Measurements from ENCODE around the gene HSD3B7.

HSD3B7 gene

DNA sequence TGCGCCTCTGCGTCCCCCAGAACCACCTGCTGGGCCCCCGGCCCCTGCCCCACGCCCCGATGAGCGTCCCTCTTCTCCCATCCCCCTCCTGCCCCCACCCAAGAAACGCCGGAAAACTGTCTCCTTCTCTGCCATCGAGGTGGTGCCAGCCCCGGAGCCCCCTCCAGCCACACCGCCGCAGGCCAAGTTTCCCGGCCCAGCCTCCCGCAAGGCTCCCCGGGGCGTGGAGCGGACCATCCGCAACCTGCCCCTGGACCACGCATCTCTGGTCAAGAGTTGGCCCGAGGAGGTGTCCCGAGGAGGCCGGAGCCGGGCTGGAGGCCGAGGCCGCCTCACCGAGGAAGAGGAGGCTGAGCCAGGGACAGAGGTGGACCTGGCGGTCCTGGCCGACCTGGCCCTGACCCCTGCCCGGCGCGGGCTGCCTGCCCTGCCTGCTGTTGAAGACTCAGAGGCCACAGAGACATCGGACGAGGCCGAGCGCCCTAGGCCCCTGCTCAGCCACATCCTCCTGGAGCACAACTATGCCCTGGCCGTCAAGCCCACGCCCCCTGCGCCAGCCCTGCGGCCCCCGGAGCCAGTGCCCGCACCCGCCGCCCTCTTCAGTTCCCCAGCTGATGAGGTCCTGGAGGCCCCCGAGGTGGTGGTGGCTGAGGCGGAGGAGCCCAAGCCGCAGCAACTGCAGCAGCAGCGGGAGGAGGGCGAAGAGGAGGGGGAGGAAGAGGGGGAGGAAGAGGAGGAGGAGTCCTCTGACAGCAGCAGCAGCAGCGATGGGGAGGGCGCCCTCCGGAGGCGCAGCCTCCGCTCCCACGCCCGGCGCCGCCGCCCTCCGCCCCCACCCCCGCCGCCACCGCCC is 5.6 kb upstream of the HSD3B7 start (continued):
- TF ChIP-seq, protein P1, sequence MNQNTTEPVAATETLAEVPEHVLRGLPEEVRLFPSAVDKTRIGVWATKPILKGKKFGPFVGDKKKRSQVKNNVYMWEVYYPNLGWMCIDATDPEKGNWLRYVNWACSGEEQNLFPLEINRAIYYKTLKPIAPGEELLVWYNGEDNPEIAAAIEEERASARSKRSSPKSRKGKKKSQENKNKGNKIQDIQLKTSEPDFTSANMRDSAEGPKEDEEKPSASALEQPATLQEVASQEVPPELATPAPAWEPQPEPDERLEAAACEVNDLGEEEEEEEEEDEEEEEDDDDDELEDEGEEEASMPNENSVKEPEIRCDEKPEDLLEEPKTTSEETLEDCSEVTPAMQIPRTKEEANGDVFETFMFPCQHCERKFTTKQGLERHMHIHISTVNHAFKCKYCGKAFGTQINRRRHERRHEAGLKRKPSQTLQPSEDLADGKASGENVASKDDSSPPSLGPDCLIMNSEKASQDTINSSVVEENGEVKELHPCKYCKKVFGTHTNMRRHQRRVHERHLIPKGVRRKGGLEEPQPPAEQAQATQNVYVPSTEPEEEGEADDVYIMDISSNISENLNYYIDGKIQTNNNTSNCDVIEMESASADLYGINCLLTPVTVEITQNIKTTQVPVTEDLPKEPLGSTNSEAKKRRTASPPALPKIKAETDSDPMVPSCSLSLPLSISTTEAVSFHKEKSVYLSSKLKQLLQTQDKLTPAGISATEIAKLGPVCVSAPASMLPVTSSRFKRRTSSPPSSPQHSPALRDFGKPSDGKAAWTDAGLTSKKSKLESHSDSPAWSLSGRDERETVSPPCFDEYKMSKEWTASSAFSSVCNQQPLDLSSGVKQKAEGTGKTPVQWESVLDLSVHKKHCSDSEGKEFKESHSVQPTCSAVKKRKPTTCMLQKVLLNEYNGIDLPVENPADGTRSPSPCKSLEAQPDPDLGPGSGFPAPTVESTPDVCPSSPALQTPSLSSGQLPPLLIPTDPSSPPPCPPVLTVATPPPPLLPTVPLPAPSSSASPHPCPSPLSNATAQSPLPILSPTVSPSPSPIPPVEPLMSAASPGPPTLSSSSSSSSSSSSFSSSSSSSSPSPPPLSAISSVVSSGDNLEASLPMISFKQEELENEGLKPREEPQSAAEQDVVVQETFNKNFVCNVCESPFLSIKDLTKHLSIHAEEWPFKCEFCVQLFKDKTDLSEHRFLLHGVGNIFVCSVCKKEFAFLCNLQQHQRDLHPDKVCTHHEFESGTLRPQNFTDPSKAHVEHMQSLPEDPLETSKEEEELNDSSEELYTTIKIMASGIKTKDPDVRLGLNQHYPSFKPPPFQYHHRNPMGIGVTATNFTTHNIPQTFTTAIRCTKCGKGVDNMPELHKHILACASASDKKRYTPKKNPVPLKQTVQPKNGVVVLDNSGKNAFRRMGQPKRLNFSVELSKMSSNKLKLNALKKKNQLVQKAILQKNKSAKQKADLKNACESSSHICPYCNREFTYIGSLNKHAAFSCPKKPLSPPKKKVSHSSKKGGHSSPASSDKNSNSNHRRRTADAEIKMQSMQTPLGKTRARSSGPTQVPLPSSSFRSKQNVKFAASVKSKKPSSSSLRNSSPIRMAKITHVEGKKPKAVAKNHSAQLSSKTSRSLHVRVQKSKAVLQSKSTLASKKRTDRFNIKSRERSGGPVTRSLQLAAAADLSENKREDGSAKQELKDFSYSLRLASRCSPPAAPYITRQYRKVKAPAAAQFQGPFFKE (tag by site-specific recombination; IDR thresholded peaks at IDR 0.05; ENCODE audit: borderline replicate concordance): no peak
- TF ChIP-seq, protein P2, sequence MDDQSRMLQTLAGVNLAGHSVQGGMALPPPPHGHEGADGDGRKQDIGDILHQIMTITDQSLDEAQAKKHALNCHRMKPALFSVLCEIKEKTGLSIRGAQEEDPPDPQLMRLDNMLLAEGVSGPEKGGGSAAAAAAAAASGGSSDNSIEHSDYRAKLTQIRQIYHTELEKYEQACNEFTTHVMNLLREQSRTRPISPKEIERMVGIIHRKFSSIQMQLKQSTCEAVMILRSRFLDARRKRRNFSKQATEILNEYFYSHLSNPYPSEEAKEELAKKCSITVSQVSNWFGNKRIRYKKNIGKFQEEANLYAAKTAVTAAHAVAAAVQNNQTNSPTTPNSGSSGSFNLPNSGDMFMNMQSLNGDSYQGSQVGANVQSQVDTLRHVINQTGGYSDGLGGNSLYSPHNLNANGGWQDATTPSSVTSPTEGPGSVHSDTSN (CRISPR knock-in tag; IDR thresholded peaks at IDR 0.05): no peak
- TF ChIP-seq KLF8 (tag by site-specific recombination; IDR thresholded peaks at IDR 0.05): no peak

DNA sequence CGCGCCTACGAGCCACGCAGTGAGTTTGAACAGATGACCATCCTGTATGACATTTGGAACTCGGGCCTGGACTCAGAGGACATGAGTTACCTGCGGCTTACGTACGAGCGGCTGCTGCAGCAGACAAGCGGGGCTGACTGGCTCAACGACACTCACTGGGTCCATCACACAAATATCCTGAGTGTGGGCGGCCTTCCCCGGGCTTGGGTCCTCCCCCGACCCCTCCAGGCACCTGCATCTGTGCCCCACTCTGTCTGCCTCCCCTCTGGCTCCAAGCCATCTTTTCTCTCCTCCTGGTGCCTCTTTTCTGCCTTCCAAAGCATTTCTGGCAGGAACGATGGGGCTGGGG is 5.0 kb upstream of the HSD3B7 start:
- CTCF ChIA-PET: no interaction called here
- POLR2A ChIA-PET: no interaction called here
- Histone ChIP-seq H3K27ac (ENCODE audit: extremely low read depth, low read depth, low read length) (no peak overlapping the region), H3K4me3 (ENCODE audit: low read depth, low read length) (no peak overlapping the region), H3K4me1 (ENCODE audit: control insufficient read depth, insufficient read depth, low read length) (no peaks in the 10 kb centered on the region), H3K9me3 (ENCODE audit: control insufficient read depth, insufficient read depth, low read depth, low read length) (no peaks in the 10 kb centered on the region), H3K36me3 (ENCODE audit: control insufficient read depth in 2 of 2, insufficient read depth in 1 of 2, low read length in 2 of 2) (peaks cover 15 to 98% of the 10 kb centered on the region in 2 experiments; a peak in 2 of 3 replicates)
- TF ChIP-seq RBAK (tag by site-specific recombination; IDR thresholded peaks at IDR 0.05): no peak
- no peak for TF ChIP-seq ZNF571 (tag by site-specific recombination; IDR thresholded peaks at IDR 0.05)
- TF ChIP-seq, protein P2 (CRISPR knock-in tag; IDR thresholded peaks at IDR 0.05): no peak
- TF ChIP-seq ZSCAN16 (tag by site-specific recombination; IDR thresholded peaks at IDR 0.05): no peak
- TF ChIP-seq, protein P3, sequence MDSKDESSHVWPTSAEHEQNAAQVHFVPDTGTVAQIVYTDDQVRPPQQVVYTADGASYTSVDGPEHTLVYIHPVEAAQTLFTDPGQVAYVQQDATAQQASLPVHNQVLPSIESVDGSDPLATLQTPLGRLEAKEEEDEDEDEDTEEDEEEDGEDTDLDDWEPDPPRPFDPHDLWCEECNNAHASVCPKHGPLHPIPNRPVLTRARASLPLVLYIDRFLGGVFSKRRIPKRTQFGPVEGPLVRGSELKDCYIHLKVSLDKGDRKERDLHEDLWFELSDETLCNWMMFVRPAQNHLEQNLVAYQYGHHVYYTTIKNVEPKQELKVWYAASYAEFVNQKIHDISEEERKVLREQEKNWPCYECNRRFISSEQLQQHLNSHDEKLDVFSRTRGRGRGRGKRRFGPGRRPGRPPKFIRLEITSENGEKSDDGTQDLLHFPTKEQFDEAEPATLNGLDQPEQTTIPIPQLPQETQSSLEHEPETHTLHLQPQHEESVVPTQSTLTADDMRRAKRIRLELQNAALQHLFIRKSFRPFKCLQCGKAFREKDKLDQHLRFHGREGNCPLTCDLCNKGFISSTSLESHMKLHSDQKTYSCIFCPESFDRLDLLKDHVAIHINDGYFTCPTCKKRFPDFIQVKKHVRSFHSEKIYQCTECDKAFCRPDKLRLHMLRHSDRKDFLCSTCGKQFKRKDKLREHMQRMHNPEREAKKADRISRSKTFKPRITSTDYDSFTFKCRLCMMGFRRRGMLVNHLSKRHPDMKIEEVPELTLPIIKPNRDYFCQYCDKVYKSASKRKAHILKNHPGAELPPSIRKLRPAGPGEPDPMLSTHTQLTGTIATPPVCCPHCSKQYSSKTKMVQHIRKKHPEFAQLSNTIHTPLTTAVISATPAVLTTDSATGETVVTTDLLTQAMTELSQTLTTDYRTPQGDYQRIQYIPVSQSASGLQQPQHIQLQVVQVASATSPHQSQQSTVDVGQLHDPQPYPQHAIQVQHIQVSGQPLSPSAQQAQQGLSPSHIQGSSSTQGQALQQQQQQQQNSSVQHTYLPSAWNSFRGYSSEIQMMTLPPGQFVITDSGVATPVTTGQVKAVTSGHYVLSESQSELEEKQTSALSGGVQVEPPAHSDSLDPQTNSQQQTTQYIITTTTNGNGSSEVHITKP (tag by site-specific recombination; IDR thresholded peaks at IDR 0.05): no peak
- no peak for TF ChIP-seq OSR2 (tag by site-specific recombination; IDR thresholded peaks at IDR 0.05)
- TF ChIP-seq ZNF626 (tag by site-specific recombination; IDR thresholded peaks at IDR 0.05): no peak
- no peak for TF ChIP-seq HOXA7 (CRISPR knock-in tag; IDR thresholded peaks at IDR 0.05; ENCODE audit: borderline replicate concordance)
- no peak for TF ChIP-seq ZNF133 (tag by site-specific recombination; IDR thresholded peaks at IDR 0.05)
- TF ChIP-seq ZNF433 (tag by site-specific recombination; IDR thresholded peaks at IDR 0.05; ENCODE audit: low read depth): no peak
- TF ChIP-seq SCRT1 (tag by site-specific recombination; IDR thresholded peaks at IDR 0.05; ENCODE audit: borderline replicate concordance): no peak
- TF ChIP-seq, protein P4, sequence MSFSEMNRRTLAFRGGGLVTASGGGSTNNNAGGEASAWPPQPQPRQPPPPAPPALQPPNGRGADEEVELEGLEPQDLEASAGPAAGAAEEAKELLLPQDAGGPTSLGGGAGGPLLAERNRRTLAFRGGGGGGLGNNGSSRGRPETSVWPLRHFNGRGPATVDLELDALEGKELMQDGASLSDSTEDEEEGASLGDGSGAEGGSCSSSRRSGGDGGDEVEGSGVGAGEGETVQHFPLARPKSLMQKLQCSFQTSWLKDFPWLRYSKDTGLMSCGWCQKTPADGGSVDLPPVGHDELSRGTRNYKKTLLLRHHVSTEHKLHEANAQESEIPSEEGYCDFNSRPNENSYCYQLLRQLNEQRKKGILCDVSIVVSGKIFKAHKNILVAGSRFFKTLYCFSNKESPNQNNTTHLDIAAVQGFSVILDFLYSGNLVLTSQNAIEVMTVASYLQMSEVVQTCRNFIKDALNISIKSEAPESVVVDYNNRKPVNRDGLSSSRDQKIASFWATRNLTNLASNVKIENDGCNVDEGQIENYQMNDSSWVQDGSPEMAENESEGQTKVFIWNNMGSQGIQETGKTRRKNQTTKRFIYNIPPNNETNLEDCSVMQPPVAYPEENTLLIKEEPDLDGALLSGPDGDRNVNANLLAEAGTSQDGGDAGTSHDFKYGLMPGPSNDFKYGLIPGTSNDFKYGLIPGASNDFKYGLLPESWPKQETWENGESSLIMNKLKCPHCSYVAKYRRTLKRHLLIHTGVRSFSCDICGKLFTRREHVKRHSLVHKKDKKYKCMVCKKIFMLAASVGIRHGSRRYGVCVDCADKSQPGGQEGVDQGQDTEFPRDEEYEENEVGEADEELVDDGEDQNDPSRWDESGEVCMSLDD (tag by site-specific recombination; IDR thresholded peaks at IDR 0.05): no peak
- no peak for TF ChIP-seq KLF9 (tag by site-specific recombination; IDR thresholded peaks at IDR 0.05; ENCODE audit: low read depth)
